TTC549 (cell line): ENCODE measurements around the gene RTL10.

Source experiments
- FAIRE-seq: peaks from 2 replicates; lab custom pipeline; 2012; peaks lifted over from hg19 to GRCh38; lab: Jason Lieb, UNC

The RTL10 gene

DNA sequence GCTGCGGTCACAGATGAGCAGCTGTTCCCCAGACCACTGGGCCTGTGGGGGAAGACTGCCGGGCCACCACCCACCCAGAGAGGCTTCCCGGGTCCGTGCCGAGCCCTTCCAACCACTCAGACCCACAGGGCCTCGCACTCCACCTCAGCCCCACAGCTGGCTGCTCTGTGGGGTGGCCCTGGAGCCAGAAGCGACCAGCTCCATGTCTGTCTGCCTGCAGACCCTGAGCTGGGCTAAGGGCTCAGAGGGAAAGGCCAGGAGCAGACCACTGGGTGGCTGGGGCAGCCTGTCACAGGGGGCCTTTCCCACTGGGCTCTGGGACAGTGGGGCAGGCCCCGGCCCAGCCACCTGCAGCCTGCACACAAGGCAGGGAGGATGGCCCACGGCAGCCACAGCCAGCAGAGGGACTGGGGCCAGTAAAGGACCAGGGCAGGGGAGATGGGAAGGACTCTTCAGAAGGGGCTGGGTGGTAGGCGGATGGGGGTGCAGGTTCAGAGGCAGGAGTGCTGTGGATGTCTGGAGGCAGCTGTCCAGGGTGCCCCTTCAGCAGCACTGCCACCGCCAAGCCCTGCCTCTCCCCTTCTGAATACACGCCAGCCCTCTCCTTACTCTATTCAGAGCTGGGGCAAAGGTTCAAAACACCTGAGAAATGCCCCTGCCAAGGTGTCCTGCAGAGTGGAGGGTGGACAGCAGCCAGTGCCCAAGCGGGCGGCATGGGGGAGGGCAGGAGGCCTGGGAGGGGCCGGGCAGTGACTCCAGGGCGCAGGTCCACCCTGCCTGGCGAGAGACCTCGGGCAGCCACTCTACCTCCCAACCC lies 32.2 kb downstream of the RTL10 start:
- FAIRE-seq: no peak

DNA sequence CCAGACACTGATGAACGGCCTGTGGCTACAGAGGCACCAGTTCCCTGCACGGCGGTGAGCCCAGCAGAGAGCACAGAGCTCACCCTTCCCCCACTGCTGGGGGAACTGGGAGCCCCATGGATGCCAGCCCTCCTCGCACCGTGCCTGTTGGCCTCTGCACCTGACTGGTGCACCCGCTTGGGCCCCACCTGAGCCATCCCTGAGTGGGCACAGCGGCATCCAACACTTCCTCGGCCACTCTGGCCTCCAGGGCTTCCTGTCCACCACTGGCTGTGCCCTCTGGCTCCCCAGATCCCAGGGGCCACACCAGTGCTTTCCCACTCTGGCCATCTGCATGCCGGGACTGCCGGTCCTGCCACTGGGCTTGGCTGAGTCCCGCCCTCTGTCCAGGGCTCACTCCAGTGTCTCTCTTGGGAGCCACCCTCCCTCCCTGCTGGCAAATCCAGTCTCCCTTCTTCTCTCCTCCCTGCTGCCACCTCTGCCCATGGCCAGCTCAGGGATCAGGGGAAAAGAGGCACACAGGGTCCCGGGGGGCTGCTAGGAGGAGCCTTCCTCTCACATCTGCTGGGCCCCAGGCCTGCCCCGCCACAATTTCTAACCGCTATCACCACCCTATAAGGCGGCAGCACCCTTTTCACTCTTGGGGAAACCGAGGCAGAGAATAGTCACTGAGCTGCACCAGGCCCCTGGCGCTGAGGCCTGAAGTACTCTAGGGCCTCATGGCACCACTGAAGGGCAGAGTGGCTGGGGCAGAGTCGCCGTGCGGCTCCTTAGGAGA lies 33.0 kb downstream of the RTL10 start:
- FAIRE-seq: no peak

DNA sequence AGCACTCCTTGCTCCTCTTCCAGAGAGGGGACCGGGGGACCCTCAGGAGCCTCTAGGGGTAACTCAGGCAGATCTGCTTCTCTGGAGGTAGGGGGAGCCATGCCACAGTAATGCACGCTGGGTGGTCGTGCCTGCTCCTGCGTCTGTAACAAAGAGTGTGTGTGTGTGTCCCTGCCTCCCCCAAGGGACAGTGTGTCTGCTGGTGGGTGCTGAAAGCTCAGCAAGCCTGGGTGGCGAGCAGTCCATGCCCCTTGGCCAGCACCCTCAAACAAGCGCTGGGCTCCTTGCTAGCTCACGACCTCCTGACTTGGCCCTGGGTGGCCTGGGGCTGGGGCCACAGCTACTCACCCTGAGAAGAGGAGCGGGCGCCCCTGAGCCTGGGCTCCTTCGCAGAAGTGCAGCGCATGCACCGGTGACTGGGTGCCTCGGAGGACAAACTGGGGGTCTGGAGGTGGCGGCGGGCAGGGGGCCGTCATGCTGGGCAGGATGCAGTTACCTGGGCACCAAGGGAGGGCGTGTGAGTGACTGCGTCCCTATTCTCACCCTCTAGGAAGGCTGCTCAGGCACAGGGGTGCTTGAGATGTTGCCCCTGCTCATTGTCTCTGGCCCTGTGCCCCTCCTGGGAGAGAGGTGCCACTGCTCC lies 33.7 kb downstream of the RTL10 start:
- FAIRE-seq: no peak

DNA sequence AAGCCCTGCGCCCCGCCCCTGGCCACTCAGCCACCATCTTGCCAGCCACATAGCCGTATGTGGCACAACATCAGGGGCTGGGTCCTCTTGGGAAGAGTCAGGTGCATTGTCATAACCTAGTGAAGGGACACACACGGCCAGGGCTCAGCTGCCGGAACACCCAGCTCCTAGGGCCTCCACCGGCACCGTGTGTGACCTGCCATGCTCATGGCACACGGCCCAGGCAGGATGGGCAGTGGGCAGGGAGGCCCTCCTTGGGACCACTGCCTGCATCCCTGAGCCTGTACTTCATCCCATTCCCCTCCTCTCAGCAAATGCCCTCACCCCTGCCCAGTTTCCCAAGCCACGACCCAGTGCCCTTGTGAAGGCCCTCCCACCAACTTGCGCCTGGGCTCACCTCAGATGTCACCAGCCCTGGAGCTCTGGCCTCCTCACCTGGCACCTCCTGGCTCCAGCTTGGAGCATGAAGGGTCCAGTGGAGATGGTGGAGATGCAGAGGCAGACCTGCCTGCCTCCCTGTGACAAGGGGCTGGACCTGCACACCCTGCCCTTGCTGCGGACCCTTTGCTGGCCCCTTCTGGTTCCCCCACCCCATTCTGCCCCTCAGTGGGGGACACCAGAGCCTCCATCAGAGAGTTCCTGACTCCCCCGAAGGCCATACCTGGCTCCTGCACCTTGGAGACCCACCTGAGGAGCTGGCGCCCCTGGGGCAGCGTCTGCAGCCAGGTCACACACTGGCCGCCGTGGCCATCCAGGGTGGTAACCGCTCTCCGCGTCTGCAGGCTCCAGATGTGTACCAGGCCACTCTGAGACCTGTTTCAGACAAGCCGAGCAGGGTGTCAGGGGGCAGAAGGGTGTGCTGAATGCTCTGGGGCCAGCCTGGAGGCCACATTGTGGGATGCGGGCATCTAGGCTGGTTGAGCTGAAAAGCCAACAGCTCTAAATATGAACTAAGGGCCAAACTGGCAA lies 34.5 kb downstream of the RTL10 start:
- no peak for FAIRE-seq

DNA sequence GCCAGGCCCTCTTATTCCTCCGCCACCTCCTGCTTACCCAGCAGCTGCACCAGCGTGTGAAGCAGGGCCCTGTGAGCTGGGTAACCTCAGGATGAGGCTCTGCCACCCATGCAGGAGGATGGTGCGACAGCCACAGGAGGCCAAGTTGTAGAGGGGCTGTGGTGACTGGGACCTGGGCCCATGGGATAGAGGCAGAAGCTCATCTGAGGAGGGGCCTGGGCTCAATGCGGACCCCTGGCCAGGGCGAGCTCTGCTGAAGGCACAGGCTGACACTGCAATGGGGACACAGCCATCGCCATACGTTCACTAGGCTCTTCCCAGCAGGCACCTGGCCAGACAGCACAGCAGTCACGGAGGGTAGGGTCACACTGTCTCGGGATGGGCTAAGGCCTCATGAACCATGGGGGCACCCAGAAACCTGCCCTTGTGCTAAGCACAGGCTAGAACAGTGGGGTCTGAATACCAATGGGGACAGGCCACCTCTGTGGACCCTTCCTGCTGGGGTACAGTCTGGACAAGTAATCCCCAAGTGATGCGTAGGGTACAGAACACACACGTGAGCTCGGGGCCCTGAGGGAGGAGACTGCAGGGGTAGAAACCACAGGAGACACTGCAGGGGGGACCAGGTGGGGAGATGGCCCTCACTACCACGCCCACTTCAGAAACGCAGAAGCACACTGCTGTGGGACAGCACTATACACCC lies 35.3 kb downstream of the RTL10 start:
- FAIRE-seq: no peak

DNA sequence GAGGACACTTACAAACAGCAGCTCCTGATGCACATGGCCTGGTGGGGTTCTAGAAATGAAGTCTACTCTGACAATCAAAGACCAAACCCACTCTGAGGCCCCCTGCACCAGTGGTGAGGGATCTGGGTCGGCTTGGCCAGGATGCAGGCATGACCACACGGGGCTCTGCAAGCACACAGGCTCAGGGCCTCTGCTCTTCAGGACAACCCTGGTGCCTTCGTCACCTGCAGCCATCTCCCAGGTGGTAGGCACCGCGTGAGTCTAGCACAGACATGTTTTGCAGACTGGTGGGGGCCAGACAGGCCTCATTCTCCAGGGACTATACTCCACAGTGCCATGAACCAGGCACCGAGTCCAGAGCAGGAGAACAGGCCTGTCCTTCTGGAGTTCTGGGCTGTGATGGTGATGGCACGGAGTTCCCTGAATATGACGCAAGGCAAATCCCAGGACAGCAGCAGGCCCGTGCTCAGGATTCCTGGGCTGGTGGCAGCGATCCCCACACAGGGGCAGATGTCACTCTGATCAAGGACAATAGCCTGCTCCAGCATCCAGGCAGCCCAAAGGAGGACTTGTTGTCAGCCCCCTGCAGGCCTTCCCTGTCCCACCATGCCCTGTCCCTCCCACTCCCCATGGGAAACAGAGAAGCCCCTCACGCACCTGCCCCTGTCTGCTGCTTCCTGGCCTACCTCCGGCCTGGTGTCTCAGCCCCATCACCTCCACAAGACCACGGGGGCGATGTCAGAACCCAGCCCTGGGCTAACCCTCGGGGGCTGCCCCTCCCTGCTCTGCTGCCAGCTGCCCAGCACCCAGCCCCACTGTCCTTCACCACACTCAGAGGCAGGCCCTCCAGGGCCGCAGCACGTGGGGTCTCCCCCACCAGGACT lies 36.1 kb downstream of the RTL10 start:
- no peak for FAIRE-seq

DNA sequence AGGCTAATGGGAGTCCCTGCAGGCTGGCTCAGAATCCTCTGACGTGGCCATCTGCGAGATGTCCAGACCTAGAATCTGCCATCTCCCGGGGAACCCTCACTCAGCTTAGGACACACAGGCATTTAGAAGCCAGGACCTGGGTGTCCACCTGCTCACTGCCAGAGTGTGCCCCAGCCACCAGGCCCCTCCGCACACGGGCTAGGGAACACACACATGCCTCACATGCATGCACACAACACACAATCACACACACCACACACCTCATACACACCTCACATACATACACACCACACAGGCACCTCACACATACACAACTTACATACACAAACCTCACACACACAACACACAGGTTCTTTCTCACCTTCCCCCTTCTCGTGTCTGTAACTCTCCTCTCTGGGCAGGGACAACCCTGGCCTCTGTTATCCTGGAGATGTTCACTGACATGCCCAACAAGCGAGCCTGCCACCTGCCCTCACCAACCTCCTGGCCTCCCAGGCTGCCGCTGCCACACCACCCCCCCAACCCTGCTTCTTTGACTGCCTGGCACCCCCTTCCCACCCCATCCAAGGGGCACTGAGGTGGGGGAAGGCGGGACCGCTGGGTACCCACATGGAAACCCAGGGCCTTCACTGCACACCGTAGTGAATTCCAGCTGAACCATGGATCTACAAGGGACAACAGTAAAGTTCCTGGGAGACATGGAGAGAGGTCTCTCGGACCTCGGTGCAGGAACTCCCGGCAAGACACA lies 38.1 kb downstream of the RTL10 start:
- no peak for FAIRE-seq

DNA sequence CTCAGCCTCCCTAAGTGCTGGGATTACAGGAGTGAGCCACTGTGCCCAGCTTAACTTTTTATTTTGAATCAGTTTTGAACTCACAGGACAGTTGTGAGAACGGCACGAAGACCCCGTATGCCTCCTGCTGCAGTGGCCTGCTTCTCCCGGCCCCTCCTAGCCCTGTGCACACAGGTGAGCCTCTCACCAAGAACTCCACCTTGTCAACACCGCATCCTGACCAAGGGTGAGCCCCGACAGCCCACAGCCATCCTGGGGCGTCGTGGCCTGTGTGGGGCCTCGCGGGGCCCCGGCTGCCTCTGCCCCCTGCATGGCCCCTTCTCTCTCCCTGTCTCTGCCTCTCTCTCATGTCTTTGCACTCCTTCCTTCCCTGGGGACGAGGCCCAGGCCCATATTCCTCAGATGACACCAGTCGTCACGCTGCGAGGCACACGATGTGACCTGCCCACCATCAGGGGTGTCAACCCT lies 38.8 kb downstream of the RTL10 start:
- no peak for FAIRE-seq

DNA sequence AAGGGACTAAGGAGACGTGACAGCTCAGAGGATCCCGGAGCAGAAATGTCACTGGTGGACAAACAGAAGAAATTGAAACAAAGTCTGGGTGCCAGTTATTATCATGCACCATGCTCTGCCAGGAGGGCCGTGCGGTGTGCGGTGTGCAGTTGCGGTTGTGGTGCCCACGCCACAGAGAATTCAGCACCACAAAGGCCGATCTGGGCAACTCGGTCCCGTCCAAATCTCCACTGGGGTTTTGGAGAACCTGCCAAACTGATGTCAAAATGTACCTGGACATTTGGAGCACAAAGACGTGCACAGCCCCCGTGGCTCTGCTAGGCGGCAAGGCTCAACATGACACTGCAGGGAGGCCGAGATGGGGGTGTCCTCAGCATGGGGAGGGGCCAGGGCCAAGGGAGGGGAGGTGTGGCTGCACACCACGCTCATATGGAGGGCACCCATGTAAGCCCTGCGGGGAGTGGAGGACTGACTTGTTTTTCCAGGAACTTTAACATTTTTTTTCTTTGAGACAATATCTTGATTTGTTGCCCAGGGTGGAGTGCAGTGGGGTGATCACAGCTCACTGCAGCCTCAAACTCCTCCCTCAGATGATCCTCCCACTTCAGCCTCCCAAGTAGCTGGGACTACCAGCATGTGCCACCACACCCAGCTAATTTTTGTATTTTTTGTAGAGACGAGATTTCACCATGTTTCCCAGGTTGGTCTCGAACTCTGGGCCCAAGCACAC lies 39.4 kb downstream of the RTL10 start:
- FAIRE-seq: no peak

DNA sequence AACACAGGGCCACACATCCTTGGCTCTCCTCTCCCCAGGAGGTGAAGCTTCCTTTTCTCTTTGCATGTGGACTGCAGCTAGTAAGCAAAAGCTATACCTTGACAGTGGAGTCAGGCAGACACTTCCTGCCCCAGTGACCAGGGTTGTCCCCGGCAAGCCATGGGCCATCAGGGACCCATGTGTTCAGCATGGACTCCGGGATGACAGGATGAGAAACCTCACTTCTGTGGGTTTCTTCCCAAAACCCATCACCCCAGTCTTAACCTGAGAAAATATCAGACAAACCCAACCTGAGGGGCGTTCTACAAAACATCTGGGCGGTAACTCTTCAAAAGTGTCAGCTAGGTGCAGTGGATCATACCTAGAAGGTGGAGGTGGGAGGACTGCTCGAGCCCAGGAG lies 40.2 kb downstream of the RTL10 start:
- FAIRE-seq: no peak

DNA sequence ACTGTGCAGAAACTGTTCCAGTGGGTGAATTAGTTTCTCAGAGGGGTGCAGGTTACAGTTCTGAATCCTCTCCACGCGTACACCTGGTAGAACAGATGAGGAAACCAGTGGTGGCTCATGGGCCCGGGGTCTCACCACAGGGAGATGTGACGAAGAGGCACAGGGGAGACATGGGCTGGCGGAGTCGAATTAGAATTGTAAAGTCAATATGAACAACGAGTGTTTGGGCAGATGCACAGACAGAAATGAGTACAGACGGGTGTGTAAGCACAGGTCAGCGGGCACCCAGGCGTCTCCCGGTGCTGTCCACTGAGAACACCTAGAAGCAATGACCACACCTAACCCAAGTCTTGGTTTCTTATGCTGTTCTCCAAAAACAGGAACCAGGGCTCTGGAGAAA lies 41.8 kb downstream of the RTL10 start:
- FAIRE-seq: no peak

DNA sequence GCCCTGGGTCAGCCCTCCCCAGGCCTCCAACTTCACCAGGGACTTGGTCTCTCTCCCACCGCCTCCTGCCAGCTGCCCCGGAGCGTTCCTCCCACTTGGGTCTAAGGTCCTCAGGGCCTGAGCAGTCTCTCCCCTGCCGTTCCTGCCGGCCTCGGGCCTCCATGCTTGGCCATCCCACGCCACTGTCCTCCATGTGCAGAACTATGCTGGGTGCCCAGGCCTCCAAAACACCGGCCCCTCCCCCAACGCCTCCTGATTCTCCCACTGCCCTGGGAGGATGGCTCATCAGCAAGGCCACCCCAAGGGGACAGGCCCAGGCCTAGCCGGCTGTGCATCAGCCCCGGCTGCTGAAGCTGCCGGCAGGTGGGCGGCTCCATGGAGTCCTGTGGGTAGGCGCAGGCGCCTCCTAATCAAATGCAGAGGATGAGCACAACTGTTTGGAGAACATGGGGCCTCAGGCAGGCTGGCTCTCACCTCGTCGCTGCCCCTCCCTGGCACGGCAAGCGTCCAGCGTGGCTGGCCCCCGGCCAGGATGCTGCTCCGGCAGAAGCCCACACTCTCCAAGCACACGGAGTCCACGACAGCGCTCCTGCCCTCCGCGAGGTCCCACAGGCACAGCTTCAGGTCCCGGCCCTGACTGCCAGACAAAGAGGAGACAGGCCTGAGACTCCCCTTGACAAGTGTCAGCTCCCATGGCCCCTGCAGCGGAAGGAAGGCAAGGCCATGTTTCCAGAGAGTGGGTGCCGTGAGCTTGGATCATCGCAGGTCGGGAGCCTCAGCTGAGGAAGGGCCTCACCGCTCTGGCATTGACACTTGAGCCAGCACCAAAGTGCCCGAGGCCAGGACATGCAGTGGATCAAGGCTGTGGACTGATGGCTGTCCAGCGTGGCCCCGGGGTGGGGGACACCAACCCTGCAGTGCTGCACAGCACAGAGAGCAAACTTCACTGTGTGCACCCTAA lies 42.6 kb downstream of the RTL10 start:
- no peak for FAIRE-seq

DNA sequence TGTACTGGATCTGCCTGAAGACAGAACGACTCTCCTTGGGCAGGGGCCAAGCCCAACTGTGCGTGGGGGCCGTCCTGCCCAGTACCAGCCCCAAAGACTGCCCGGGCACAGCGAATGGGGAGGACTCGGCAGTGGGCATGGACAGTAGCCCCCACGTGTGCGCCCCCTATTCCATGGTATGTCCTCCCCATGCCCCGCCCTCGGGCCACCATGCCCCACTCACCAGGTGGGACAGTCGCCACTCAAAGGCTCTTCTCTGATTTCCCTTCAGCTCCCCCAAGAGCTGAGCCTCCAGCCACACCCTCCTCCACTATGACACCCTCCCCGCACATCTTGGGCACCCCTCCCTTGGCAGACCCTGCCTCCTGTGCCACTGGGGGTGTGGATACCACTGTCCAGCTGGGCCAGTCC lies 43.5 kb downstream of the RTL10 start:
- no peak for FAIRE-seq

DNA sequence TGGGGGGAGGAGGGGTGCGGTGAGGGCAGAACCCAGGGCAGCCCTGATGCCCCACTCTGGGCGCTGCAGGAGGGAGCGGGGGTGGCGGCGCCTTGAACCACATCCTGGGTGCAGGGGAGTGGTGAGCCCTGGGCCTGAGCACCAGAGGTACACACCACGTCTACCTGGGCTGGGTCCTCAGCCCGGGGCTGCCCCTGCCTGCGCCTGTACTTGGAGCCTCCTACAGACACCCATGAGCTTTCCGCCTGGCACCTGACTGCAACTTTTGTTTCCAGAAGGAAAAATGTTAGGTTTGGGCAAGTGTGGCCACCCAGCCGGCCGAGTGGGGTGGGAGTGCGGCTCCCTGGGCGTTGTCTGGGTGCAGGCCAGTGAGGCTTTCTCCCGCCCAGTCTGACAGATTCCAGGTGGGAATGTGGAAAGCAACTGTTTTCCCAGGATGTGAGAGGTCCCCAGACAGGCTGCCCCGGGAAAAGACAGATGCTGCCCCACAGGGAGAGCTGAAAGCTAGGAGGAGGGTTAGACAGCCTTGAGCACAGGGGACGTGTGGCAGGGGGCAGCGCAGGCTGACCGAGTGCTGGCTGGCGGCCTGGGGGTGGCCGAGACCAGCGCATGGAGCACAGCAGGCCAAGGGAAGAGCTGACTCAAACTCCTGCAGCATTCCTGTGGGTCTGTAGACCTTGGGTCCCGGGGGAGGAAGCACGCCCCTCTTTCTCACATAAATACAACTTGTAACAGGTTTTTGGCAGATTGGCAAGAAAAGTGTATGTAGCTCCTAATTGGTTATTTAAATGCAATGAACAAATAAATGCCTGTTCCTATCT lies 44.1 kb downstream of the RTL10 start:
- FAIRE-seq: no peak

DNA sequence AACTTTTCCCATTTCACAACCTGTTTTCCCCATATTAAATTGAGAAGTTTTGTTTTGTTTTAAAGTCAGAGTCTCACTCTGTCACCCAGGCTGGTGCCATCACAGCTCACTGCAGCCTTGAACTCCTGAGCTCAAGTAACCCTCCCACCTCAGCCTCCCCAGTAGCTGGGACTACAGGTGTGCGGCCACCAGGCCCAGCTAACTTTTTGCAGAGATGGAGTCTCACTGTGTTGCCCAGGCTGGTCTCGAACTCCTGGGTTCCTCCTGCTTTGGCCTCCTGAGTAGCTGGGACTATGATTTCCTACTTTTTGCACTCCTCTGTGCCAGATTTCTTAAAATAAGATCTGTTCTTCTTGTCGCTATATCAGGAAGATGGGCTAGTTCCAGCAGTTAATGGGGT lies 44.9 kb downstream of the RTL10 start:
- no peak for FAIRE-seq

DNA sequence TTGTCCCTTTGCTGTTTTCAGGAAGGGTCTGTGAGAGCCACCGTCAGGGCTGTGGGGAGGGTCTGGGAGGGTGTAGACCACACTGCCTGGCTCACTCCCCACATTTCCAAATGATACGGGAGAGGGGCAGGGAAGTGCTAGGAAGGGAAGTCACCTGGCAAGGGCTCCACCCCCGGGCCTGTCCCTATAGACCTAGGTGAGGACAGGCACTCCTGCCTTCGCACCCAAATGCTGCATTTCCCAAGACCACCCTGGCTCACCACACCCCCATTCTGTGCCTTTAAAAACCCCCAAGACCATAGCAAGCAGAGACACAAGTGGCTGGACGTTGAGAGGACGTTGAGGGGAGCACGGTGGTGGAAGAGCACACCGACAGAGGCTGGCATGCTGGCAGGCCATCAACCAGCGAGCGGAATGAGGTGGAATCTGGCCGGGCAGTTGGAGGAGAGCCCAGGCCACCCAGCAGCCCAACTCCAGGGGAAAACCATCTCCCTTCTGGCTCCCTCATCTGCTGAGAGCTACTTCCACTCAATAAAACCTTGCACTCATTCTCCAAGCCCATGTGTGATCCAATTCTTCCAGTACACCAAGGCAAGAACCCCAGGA lies 45.7 kb downstream of the RTL10 start:
- no peak for FAIRE-seq
